NCI-H2107 treated with DMSO at 0.1 percent for 48 hours (cell line): ENCODE results near the gene PPP1R2B.

ENCODE experiments used
- DNase-seq: peaks from one replicate; lab custom pipeline; 2025; ENCODE audit not compliant: unreplicated experiment; lab: John Stamatoyannopoulos, UW

The PPP1R2B gene

GRCh38 chr5:156871212-156871611 lies 21.1 kb downstream of the PPP1R2B start:
- DNase-seq = no peak

- peak; percentile 94 for DNase-seq
Measured at GRCh38 chr5:156879665-156880285, 29.7 kb downstream of the PPP1R2B start.

GRCh38 chr5:156883316-156883875 lies 33.3 kb downstream of the PPP1R2B start:
- DNase-seq = peak; percentile 29

- DNase-seq = no peak
Measured at GRCh38 chr5:156888520-156888919, 38.4 kb downstream of the PPP1R2B start.

GRCh38 chr5:156892223-156892622 lies 42.1 kb downstream of the PPP1R2B start:
- peak; percentile 3 for DNase-seq

GRCh38 chr5:156892864-156893263 lies 42.8 kb downstream of the PPP1R2B start:
- no peak for DNase-seq

GRCh38 chr5:156893517-156893916 lies 43.4 kb downstream of the PPP1R2B start:
- DNase-seq = no peak

GRCh38 chr5:156896546-156896945 lies 46.5 kb downstream of the PPP1R2B start:
- DNase-seq = no peak
